ENCODE measurements around the gene FARSA.
"Not testable (repeated sequence)": the region's sequence is repeated elsewhere in the genome, so short reads cannot be mapped to it uniquely, and the experiment has no call there.

FARSA gene

GRCh38 chr19:12899891-12900518, 33.5 kb downstream of the FARSA start:
- TF ChIP-seq PAX5 (IDR thresholded peaks at IDR 0.05; ENCODE audit: insufficient read depth, low read length, severe bottlenecking) (peak; percentile 24), POU2F2 (IDR thresholded peaks at IDR 0.05; ENCODE audit: low read depth, low read length) (peak; percentile 71; the same call in 1 of the 2 replicates), SPI1 (IDR thresholded peaks at IDR 0.05; ENCODE audit: low read depth, low read length) (no peak)
- peak; percentile 94 for FAIRE-seq

GRCh38 chr19:12896460-12896859, 37.1 kb downstream of the FARSA start:
- FAIRE-seq (no peak), DNase-seq (ENCODE audit: insufficient read length, low spot score) (no peak)
- TF ChIP-seq SPI1 (IDR thresholded peaks at IDR 0.05; ENCODE audit: low read depth, low read length) (no peak), POLR2AphosphoS5 (IDR thresholded peaks at IDR 0.05; ENCODE audit: low read depth, low read length) (no peak), POU2F2 (IDR thresholded peaks at IDR 0.05; ENCODE audit: low read depth, low read length) (no peak)

More at GRCh38 chr19:12899891-12900518, 33.5 kb downstream of the FARSA start:
- peak; percentile 63 for DNase-seq (ENCODE audit: insufficient read length, low spot score)

GRCh38 chr19:12893582-12893981, 39.9 kb downstream of the FARSA start:
- no peak for FAIRE-seq
- TF ChIP-seq TAF1 (IDR thresholded peaks at IDR 0.05; ENCODE audit: low read depth, low read length) (no peak), POLR2AphosphoS5 (IDR thresholded peaks at IDR 0.05; ENCODE audit: low read depth, low read length) (no peak), SPI1 (IDR thresholded peaks at IDR 0.05; ENCODE audit: low read depth, low read length) (no peak), POLR2A (IDR thresholded peaks at IDR 0.05; ENCODE audit: low read depth, low read length) (no peak), POU2F2 (IDR thresholded peaks at IDR 0.05; ENCODE audit: low read depth, low read length) (no peak), PAX5 (IDR thresholded peaks at IDR 0.05; ENCODE audit: insufficient read depth, low read length, severe bottlenecking) (no peak)
- no peak for DNase-seq (ENCODE audit: insufficient read length, low spot score)

GRCh38 chr19:12891553-12892021, 41.9 kb downstream of the FARSA start:
- peak; percentile 5 for FAIRE-seq
- TF ChIP-seq POU2F2 (IDR thresholded peaks at IDR 0.05; ENCODE audit: low read depth, low read length), result no peak
- no peak for TF ChIP-seq POLR2AphosphoS5 (IDR thresholded peaks at IDR 0.05; ENCODE audit: low read depth, low read length)
- TF ChIP-seq SPI1 (IDR thresholded peaks at IDR 0.05; ENCODE audit: low read depth, low read length), result no peak
- no peak for TF ChIP-seq POLR2A (IDR thresholded peaks at IDR 0.05; ENCODE audit: low read depth, low read length)
- TF ChIP-seq TAF1 (IDR thresholded peaks at IDR 0.05; ENCODE audit: low read depth, low read length), result no peak
- no peak for TF ChIP-seq PAX5 (IDR thresholded peaks at IDR 0.05; ENCODE audit: insufficient read depth, low read length, severe bottlenecking)
- no peak for DNase-seq (ENCODE audit: insufficient read length, low spot score)

DNA sequence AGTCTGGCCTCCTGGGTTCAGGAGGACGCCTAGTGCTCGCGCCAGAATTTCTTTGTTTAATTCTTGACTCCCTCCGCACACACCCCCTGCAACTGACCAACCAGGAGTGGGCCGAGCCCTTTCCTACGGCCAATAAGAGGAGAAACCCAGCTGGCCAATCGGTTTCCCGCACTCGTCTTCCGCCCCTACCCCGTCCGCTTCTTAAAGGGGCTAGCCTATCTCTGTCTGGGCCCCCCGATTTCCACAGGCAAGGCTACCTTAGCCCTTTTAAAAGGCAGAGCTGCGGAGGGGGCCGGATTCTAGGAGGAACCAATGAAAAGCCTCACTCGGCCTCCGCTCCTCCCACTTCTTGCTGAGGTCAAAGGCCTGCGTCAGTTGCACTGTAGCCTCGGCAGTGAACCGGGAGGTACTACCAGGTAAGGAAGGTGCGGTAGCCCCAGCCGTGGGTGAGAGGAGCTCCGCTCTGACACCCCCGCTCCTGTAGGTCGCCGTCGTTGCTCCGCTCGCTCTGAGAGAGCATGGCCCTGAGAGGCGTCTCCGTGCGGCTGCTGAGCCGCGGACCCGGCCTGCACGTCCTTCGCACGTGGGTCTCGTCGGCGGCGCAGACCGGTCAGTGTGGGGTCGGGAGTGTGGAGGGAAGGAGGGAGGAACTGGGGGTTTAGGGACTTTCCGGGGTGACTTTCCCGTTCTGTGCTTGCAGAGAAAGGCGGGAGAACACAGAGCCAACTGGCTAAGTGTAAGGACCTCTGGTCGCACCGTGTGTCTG, 42.5 kb downstream of the FARSA start, which contains the start of gene GCDH:
TSS of gene GCDH (plus strand) at position 374 of the 766 bp plus-strand sequence. CDS start at position 519, 145 bp downstream.
- peak; percentile 93 for DNase-seq (ENCODE audit: insufficient read length, low spot score)
- TF ChIP-seq POLR2AphosphoS5 (IDR thresholded peaks at IDR 0.05; ENCODE audit: low read depth, low read length) (peak; percentile 83), TAF1 (IDR thresholded peaks at IDR 0.05; ENCODE audit: low read depth, low read length) (peak; percentile 66; the same call in 1 of the 2 replicates), PAX5 (IDR thresholded peaks at IDR 0.05; ENCODE audit: insufficient read depth, low read length, severe bottlenecking) (no peak), POLR2A (IDR thresholded peaks at IDR 0.05; ENCODE audit: low read depth, low read length) (peak; percentile 77; the same call in 1 of the 2 replicates), SPI1 (IDR thresholded peaks at IDR 0.05; ENCODE audit: low read depth, low read length) (peak; percentile 0; the same call in 1 of the 2 replicates), POU2F2 (IDR thresholded peaks at IDR 0.05; ENCODE audit: low read depth, low read length) (no peak)
- FAIRE-seq, result peak; percentile 89

DNA sequence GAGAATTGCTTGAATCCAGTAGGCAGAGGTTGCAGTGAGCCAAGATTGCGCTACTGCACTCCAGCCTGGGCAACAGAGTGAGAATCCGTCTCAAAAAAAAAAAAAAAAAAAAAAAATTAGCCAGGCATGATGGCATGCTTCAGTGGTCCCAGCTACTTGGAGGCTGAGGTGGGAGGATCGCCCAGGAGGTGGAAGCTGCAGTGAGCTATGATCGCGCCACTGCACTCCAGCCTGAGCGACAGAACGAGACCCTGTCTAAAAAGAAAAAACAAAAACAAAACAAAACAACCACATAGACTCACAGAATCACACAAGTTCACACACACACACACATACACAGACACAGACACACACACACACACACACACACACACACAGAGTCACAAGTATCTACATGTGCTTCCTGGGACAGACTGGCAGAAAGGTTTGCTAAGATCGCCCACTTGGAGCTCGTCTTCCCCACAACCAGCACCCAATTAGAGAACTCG, 43.2 kb downstream of the FARSA start:
- peak; percentile 76 for FAIRE-seq
- DNase-seq (ENCODE audit: insufficient read length, low spot score), result not testable (repeated sequence)

DNA sequence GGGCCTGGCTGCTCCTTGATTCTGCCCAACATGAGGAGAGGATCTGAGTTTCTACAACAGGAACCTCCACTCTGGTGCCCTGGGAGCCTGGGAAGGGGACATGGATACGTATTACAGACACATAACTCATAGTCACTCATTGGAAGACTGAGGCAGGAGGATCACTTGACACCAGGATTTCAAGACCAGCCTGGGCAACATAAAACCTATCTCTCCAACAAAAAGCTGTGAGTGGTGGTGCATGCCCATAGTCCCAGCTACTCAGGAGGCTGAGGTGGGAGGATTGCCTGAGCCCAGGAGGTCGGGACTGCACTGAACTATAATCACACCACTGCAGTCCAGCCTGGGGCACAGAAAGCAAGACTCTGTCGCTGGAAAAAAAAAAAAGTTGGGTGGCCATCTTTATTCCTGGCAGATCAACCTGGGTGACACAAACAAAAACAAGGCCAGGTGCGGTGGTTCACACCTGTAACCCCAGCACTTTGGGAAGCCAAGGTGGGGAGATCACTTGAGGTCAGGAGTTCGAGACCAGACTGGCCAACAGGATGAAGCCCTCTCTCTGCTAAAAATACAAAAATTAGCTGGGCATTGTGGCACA, 45.4 kb downstream of the FARSA start:
- no peak for DNase-seq (ENCODE audit: insufficient read length, low spot score)
- no peak for FAIRE-seq

GRCh38 chr19:12886969-12887747, 46.4 kb downstream of the FARSA start, which contains the start of gene KLF1:
Gene KLF1 (minus strand): TSS chr19:12887201. CDS start chr19:12887140, 61 bp downstream.
- TF ChIP-seq SPI1 (IDR thresholded peaks at IDR 0.05; ENCODE audit: low read depth, low read length), result no peak
- no peak for TF ChIP-seq POU2F2 (IDR thresholded peaks at IDR 0.05; ENCODE audit: low read depth, low read length)
- DNase-seq (ENCODE audit: insufficient read length, low spot score) (no peak), FAIRE-seq (no peak)

More for the DNA sequence above, 45.4 kb downstream of the FARSA start:
- no peak for TF ChIP-seq POU2F2 (IDR thresholded peaks at IDR 0.05; ENCODE audit: low read depth, low read length)
- no peak for TF ChIP-seq POLR2AphosphoS5 (IDR thresholded peaks at IDR 0.05; ENCODE audit: low read depth, low read length)
- no peak for TF ChIP-seq SPI1 (IDR thresholded peaks at IDR 0.05; ENCODE audit: low read depth, low read length)
- no peak for TF ChIP-seq TAF1 (IDR thresholded peaks at IDR 0.05; ENCODE audit: low read depth, low read length)
- TF ChIP-seq POLR2A (IDR thresholded peaks at IDR 0.05; ENCODE audit: low read depth, low read length), result no peak
- TF ChIP-seq PAX5 (IDR thresholded peaks at IDR 0.05; ENCODE audit: insufficient read depth, low read length, severe bottlenecking), result no peak

GRCh38 chr19:12886651-12886968, 46.9 kb downstream of the FARSA start:
- FAIRE-seq (no peak), DNase-seq (ENCODE audit: insufficient read length, low spot score) (no peak)

More at GRCh38 chr19:12886651-12886968, 46.9 kb downstream of the FARSA start:
- TF ChIP-seq POLR2AphosphoS5 (IDR thresholded peaks at IDR 0.05; ENCODE audit: low read depth, low read length) (no peak), PAX5 (IDR thresholded peaks at IDR 0.05; ENCODE audit: insufficient read depth, low read length, severe bottlenecking) (no peak), POU2F2 (IDR thresholded peaks at IDR 0.05; ENCODE audit: low read depth, low read length) (no peak), POLR2A (IDR thresholded peaks at IDR 0.05; ENCODE audit: low read depth, low read length) (no peak), TAF1 (IDR thresholded peaks at IDR 0.05; ENCODE audit: low read depth, low read length) (no peak), SPI1 (IDR thresholded peaks at IDR 0.05; ENCODE audit: low read depth, low read length) (no peak)

All from GM12891 (cell line).